Measurements from ENCODE around the gene ZNF70. TPM values are rescaled to one million over a fixed set of nuclear protein-coding genes. Genes with fewer than 3 reads are reported as not detected.
A peak's percentile ranks its signal among the peaks of the same experiment; 100 is the strongest.

Gene ZNF70
- total RNA-seq, 5 donors from 2014 or later (not counting 1 experiment from before 2014, with no cell fraction given), result 3.2 to 6.4 (median 5.8) TPM

GRCh38 chr22:23690713-23691112 is 60.2 kb downstream of the ZNF70 start, which contains the start of gene RGL4:
Gene RGL4, plus strand, starts transcription at chr22:23691013. Its CDS starts 1,018 bp downstream, at chr22:23692031.
- Histone ChIP-seq H3K9me3 (no peaks in the 10 kb centered on the region), H3K36me3 (ENCODE audit: control insufficient read depth in 2 of 2, extremely low read depth in 1 of 2, insufficient read depth in 1 of 2, low read length in 1 of 2) (peaks cover 5 to 31% of the 10 kb centered on the region in 2 donors), H3K4me1 (ENCODE audit: control insufficient read depth in 1 of 2, extremely low read depth in 1 of 2, insufficient read depth in 2 of 2, low read length in 2 of 2) (peaks cover 7 to 18% of the 10 kb centered on the region in 2 experiments), H3K27ac (ENCODE audit: low read length) (no peak within 1 kb of the TSS), H3K27me3 (replicated peaks in 1 of 2; ENCODE audit: control insufficient read depth in 2 of 2, extremely low read depth in 1 of 2, insufficient read depth in 2 of 2, low read length in 1 of 2) (no peaks in the 10 kb centered on the region), H3K4me3 (ENCODE audit: control insufficient read depth in 1 of 2, extremely low read depth in 1 of 2, low read length in 1 of 2) (no peak within 1 kb of the TSS)
- Mint-ChIP-seq H3K4me3 (no peak within 1 kb of the TSS), H3K9me3 (no peaks in the 10 kb centered on the region), H3K4me1 (peaks cover 18 to 24% (median 19%) of the 10 kb centered on the region in 3 donors), H3K27me3 (no peaks in the 10 kb centered on the region), H3K36me3 (peaks cover 30% of the 10 kb centered on the region), H3K27ac (peak within 1 kb of the TSS in 1 of 2 donors; percentile 34)
- ChIA-PET CTCF (no interaction called here), POLR2A (no interaction called here)
- no CpG with 5 or more reads among the region's 5 CpGs for WGBS (ENCODE audit: insufficient coverage)
- DNase-seq, result no peak
- ATAC-seq (replicated peaks in 1 of 4), result no peak

- peaks cover 25% of the 10 kb centered on the region for H3K36me3 Mint-ChIP-seq
- ChIA-PET POLR2A (no interaction called here), CTCF (no interaction called here)
- H3K27me3 Mint-ChIP-seq, result no peaks in the 10 kb centered on the region
- Histone ChIP-seq H3K27me3 (replicated peaks in 1 of 2; ENCODE audit: control insufficient read depth in 2 of 2, extremely low read depth in 1 of 2, insufficient read depth in 2 of 2, low read length in 1 of 2) (no peaks in the 10 kb centered on the region), H3K36me3 (ENCODE audit: control insufficient read depth in 2 of 2, extremely low read depth in 1 of 2, insufficient read depth in 1 of 2, low read length in 1 of 2) (peaks cover 5 to 26% of the 10 kb centered on the region in 2 donors), H3K27ac (ENCODE audit: low read length) (no peak overlapping the region), H3K9me3 (no peaks in the 10 kb centered on the region), H3K4me1 (ENCODE audit: control insufficient read depth in 1 of 2, extremely low read depth in 1 of 2, insufficient read depth in 2 of 2, low read length in 2 of 2) (peaks cover 0 to 5% of the 10 kb centered on the region in 2 experiments), H3K4me3 (ENCODE audit: control insufficient read depth in 1 of 2, extremely low read depth in 1 of 2, low read length in 1 of 2) (no peak overlapping the region)
- ATAC-seq (replicated peaks in 1 of 4) (no peak), DNase-seq (no peak)
- no peak overlapping the region for H3K27ac Mint-ChIP-seq
- H3K4me3 Mint-ChIP-seq, result no peak overlapping the region
- peaks cover 5 to 12% (median 7%) of the 10 kb centered on the region in 3 donors for H3K4me1 Mint-ChIP-seq
- 98% methylated on average over 4 of the region's 7 CpGs for WGBS (ENCODE audit: insufficient coverage)
- no peaks in the 10 kb centered on the region for H3K9me3 Mint-ChIP-seq
Observed at GRCh38 chr22:23689414-23689813, 61.5 kb downstream of the ZNF70 start.

Other genes starting within 250 kb of the ZNF70 start
- gene IGLL1, start 170.8 kb downstream of the ZNF70 start, total RNA-seq, result under 1 TPM in 2 of 5 donors, not detected in 3; 0.30 to 0.64 TPM
- gene DRICH1, start 118.8 kb downstream of the ZNF70 start, total RNA-seq, result 1 to 10 TPM in 3 of 5 donors, under 1 TPM in 2; 0.26 to 2.7 (median 1.2) TPM
- gene RGL4, start 60.1 kb downstream of the ZNF70 start, total RNA-seq, result 10 to 100 TPM; 10.6 to 28.9 (median 13.8) TPM
- gene VPREB3, start 3.3 kb upstream of the ZNF70 start, total RNA-seq, result 1 to 10 TPM in 4 of 5 donors, not detected in 1; 1.5 to 2.6 (median 1.7) TPM
- gene C22orf15, start 11.9 kb upstream of the ZNF70 start, total RNA-seq, result 1 to 10 TPM in 4 of 5 donors, under 1 TPM in 1; 0.58 to 2.2 (median 1.9) TPM
- 10 to 100 TPM; 26.1 to 66.3 (median 63.2) TPM for gene CHCHD10, start 16.9 kb upstream of the ZNF70 start, total RNA-seq
- gene MMP11, start 21.7 kb upstream of the ZNF70 start, total RNA-seq, result 1 to 10 TPM; 1.6 to 5.3 (median 2.5) TPM
- 10 to 100 TPM; 50.2 to 57.7 (median 54.3) TPM for gene SMARCB1, start 35.9 kb upstream of the ZNF70 start, total RNA-seq
- gene DERL3, start 87.9 kb upstream of the ZNF70 start, total RNA-seq, result 1 to 10 TPM; 1.2 to 3.9 (median 2.8) TPM
- 10 to 100 TPM; 16.2 to 24.2 (median 18.6) TPM for gene SLC2A11, start 106.8 kb upstream of the ZNF70 start, total RNA-seq
- 100 to 1,000 TPM; 182 to 334 (median 289) TPM for gene MIF, start 143.3 kb upstream of the ZNF70 start, total RNA-seq
- not detected for gene GSTT2B, start 210.1 kb upstream of the ZNF70 start, total RNA-seq
- 1 to 10 TPM in 4 of 5 donors, not detected in 1; 3.5 to 7.7 (median 3.9) TPM for gene DDTL, start 215.8 kb upstream of the ZNF70 start, total RNA-seq
- 100 to 1,000 TPM in 2 of 5 donors, 10 to 100 TPM in 3; 72.5 to 122 (median 94.3) TPM for gene DDT, start 223.3 kb upstream of the ZNF70 start, total RNA-seq
- not detected for gene GSTT2, start 229.0 kb upstream of the ZNF70 start, total RNA-seq